Muscle layer of colon (tissue), 2 donors: Measurements from ENCODE around the gene ZBTB47.

Source experiments
- H3K27ac ChIP-seq: one replicate; pipeline ENCODE4 v1.7.0; 2013; ENCODE audit warnings: low read depth, mild to moderate bottlenecking, low read length, moderate library complexity
- H3K27me3 ChIP-seq, 2 donors: one replicate each; pipeline ENCODE4 v1.7.0; 2013; ENCODE audit warnings: low read length in 2 of 2, mild to moderate bottlenecking in 2 of 2; ENCODE audit not compliant: insufficient read depth in 2 of 2, control insufficient read depth in 1 of 2
- H3K36me3 ChIP-seq: one replicate; pipeline ENCODE4 v1.7.0; 2013; ENCODE audit warnings: mild to moderate bottlenecking, low read length; ENCODE audit not compliant: insufficient read depth
- H3K4me1 ChIP-seq: one replicate; pipeline ENCODE4 v1.7.0; 2013; ENCODE audit warnings: mild to moderate bottlenecking, low read length; ENCODE audit not compliant: insufficient read depth
- H3K4me3 ChIP-seq, 2 donors: one replicate each; pipeline ENCODE4 v1.7.0; 2013; ENCODE audit warnings: low read length in 2 of 2, low read depth in 1 of 2, mild to moderate bottlenecking in 1 of 2, moderate library complexity in 1 of 2
- H3K9ac ChIP-seq: one replicate; pipeline ENCODE4 v1.7.0; 2013; ENCODE audit warnings: low read length
- H3K9me3 ChIP-seq: one replicate; pipeline ENCODE4 v1.7.0; 2013; ENCODE audit warnings: mild to moderate bottlenecking, low read length
- donor health status: abdominal sarcoma.
- donor health status: Adenocarcinoma of cecum.

ZBTB47 gene

GRCh38 chr3:42667523-42668412 is 14.3 kb downstream of the ZBTB47 start:
- Histone ChIP-seq H3K9ac (no peak overlapping the region), H3K36me3 (no peaks in the 10 kb centered on the region), H3K9me3 (no peaks in the 10 kb centered on the region), H3K27ac (no peak overlapping the region), H3K27me3 (no peaks in the 10 kb centered on the region), H3K4me3 (no peak overlapping the region), H3K4me1 (peaks cover 30% of the 10 kb centered on the region)

- H3K27me3 ChIP-seq = no peaks in the 10 kb centered on the region
- no peaks in the 10 kb centered on the region for H3K36me3 ChIP-seq
- H3K4me3 ChIP-seq = no peak overlapping the region
- no peak overlapping the region for H3K27ac ChIP-seq
- H3K9ac ChIP-seq = no peak overlapping the region
- H3K9me3 ChIP-seq = no peaks in the 10 kb centered on the region
- H3K4me1 ChIP-seq = peaks cover 30% of the 10 kb centered on the region
These were observed 14.9 kb downstream of the ZBTB47 start for GRCh38 chr3:42668413-42668760.

- H3K27me3 ChIP-seq = no peaks in the 10 kb centered on the region
- H3K36me3 ChIP-seq = no peaks in the 10 kb centered on the region
- H3K27ac ChIP-seq = no peak overlapping the region
- no peak overlapping the region for H3K4me3 ChIP-seq
- H3K9ac ChIP-seq = no peak overlapping the region
- no peaks in the 10 kb centered on the region for H3K9me3 ChIP-seq
- peaks cover 30% of the 10 kb centered on the region for H3K4me1 ChIP-seq
These were observed 15.3 kb downstream of the ZBTB47 start for GRCh38 chr3:42668793-42669217.

- Histone ChIP-seq H3K27me3 (no peaks in the 10 kb centered on the region), H3K9ac (no peak overlapping the region), H3K27ac (no peak overlapping the region), H3K36me3 (no peaks in the 10 kb centered on the region), H3K9me3 (no peaks in the 10 kb centered on the region), H3K4me1 (peaks cover 30% of the 10 kb centered on the region), H3K4me3 (no peak overlapping the region)
These were observed 16.6 kb downstream of the ZBTB47 start for GRCh38 chr3:42670051-42670576.

DNA sequence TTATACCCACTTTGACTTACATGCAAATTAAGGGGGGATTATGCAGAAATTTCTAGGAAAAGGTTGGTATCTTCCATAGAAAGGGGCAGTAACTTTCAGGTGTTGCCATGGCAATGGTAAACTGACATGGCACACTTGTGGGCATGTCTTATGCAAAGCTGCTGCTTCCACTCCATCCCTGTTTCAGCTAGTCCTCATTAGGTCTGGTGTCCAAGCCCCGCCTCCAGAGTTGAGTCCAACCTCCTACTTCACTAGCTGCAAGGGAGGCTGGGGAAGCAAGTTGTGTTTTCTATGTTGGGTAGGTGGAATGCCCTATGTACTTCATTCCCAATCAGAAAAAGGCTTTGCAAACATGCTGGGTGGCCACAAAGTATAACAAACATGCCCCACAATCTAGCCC is 17.2 kb downstream of the ZBTB47 start:
- Histone ChIP-seq H3K4me1 (peaks cover 30% of the 10 kb centered on the region), H3K27me3 (no peaks in the 10 kb centered on the region), H3K9ac (no peak overlapping the region), H3K4me3 (no peak overlapping the region), H3K9me3 (no peaks in the 10 kb centered on the region), H3K27ac (no peak overlapping the region), H3K36me3 (no peaks in the 10 kb centered on the region)

GRCh38 chr3:42672515-42672914 is 19.0 kb downstream of the ZBTB47 start:
- Histone ChIP-seq H3K27me3 (no peaks in the 10 kb centered on the region), H3K36me3 (no peaks in the 10 kb centered on the region), H3K9me3 (no peaks in the 10 kb centered on the region), H3K27ac (no peak overlapping the region), H3K9ac (no peak overlapping the region), H3K4me1 (peaks cover 12% of the 10 kb centered on the region), H3K4me3 (no peak overlapping the region)

GRCh38 chr3:42673082-42673481 is 19.6 kb downstream of the ZBTB47 start:
- Histone ChIP-seq H3K27ac (no peak overlapping the region), H3K36me3 (no peaks in the 10 kb centered on the region), H3K4me1 (peaks cover 6% of the 10 kb centered on the region), H3K9ac (no peak overlapping the region), H3K9me3 (no peaks in the 10 kb centered on the region), H3K4me3 (no peak overlapping the region), H3K27me3 (no peaks in the 10 kb centered on the region)

GRCh38 chr3:42674146-42674545 is 20.6 kb downstream of the ZBTB47 start:
- Histone ChIP-seq H3K27ac (no peak overlapping the region), H3K4me3 (no peak overlapping the region), H3K4me1 (no peaks in the 10 kb centered on the region), H3K9ac (no peak overlapping the region), H3K9me3 (no peaks in the 10 kb centered on the region), H3K27me3 (no peaks in the 10 kb centered on the region), H3K36me3 (no peaks in the 10 kb centered on the region)

DNA sequence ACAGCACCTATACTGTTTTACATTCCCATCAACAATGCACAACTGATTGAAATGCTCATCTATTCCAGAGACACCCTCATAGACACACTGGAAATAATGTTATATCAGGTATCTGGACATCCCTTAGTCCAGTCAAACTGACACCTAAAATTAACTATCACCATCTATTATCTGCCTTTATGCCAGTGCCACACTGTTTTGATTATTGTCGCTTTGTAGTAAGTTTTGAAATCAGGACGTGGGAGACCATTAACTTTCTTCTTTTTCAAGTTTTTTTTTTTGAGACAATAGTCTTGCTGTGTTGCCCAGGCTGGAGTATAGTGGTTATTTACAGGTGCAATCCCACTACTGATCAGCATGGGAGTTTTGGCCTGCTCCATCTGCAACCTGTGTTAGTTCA is 22.4 kb downstream of the ZBTB47 start:
- Histone ChIP-seq H3K4me1 (no peaks in the 10 kb centered on the region), H3K36me3 (no peaks in the 10 kb centered on the region), H3K27ac (no peak overlapping the region), H3K9ac (no peak overlapping the region), H3K4me3 (no peak overlapping the region), H3K27me3 (no peaks in the 10 kb centered on the region), H3K9me3 (no peaks in the 10 kb centered on the region)

DNA sequence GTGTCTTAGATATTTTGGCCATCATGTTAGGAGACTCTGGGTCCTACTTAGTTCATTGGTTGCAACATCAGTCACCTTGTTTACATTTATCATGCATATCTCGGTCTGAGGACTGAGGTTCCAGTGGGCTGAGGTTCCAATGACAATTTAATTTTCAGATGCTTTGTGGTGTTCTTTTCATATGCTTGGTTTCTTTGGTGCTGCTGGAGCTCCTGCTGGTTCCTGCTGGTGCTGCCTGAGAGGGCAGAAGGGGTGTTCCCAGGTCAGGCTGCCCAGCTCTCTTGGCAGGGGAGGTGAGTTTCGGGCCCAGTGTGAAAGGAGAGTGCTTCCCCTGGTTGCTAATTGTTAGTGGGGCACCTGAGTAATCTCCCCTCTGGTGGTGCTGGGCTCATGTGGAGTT is 24.9 kb downstream of the ZBTB47 start:
- Histone ChIP-seq H3K9me3 (no peaks in the 10 kb centered on the region), H3K27ac (no peak overlapping the region), H3K27me3 (no peaks in the 10 kb centered on the region), H3K4me1 (no peaks in the 10 kb centered on the region), H3K9ac (no peak overlapping the region), H3K36me3 (no peaks in the 10 kb centered on the region), H3K4me3 (no peak overlapping the region)

GRCh38 chr3:42680271-42680670 is 26.8 kb downstream of the ZBTB47 start:
- no peaks in the 10 kb centered on the region for H3K9me3 ChIP-seq
- H3K9ac ChIP-seq = no peak overlapping the region
- no peak overlapping the region for H3K4me3 ChIP-seq
- H3K4me1 ChIP-seq = peaks cover 8% of the 10 kb centered on the region
- H3K27ac ChIP-seq = no peak overlapping the region
- no peaks in the 10 kb centered on the region for H3K27me3 ChIP-seq
- H3K36me3 ChIP-seq = no peaks in the 10 kb centered on the region

DNA sequence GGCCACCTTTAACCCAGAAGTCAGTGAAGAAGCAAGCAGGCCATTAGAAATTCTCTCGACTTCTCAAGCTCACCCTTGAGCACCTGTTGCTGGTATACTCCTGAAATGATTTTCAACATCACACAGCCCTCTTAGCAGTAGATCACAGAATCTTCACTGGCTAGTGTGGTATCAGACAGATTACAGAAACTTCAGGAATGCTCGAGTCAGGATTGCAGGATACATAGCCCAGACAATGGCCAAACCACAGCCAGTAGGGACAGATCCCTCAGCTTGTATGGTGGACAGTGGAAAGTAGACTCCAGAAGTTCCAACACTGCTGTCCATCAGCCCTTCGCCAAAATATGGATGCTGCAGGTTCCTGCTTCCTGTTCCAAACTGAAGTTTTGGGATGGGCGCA is 27.3 kb downstream of the ZBTB47 start:
- Histone ChIP-seq H3K27me3 (no peaks in the 10 kb centered on the region), H3K4me3 (no peak overlapping the region), H3K27ac (no peak overlapping the region), H3K4me1 (peaks cover 8% of the 10 kb centered on the region), H3K9ac (no peak overlapping the region), H3K9me3 (no peaks in the 10 kb centered on the region), H3K36me3 (no peaks in the 10 kb centered on the region)
